Ovary (tissue), 9 donors: ENCODE data around the gene SNAPC5. TPM values are rescaled to one million over a fixed set of nuclear protein-coding genes. Genes with fewer than 3 reads are reported as not detected.

Experiments
- DNase-seq, 5 donors: peaks; one replicate each; pipeline ENCODE4 v3.0.0-alpha.2; 2019 to 2020
- H3K27ac ChIP-seq, 2 donors: fragments of 200-600 bp; one replicate each; pipeline versions ENCODE4 v1.5.1 to v1.8.0; 2019 to 2022
- H3K27me3 ChIP-seq: fragments of 200-600 bp; one replicate; pipeline ENCODE4 v1.8.0; 2022
- H3K36me3 ChIP-seq: fragments of 200-600 bp; sonication (generic); one replicate; pipeline ENCODE4 v1.5.1; 2019
- H3K4me1 ChIP-seq: one replicate; pipeline ENCODE4 v1.8.1; 2013; ENCODE audit warnings: mild to moderate bottlenecking, moderate library complexity; ENCODE audit not compliant: insufficient read depth
- H3K4me3 ChIP-seq: fragments of 200-600 bp; sonication (generic); one replicate; pipeline ENCODE4 v1.5.1; 2017
- H3K9me3 ChIP-seq, 2 donors: fragments of 200-600 bp in 1 of 2; sonication (generic) in 1 of 2; one replicate each; pipeline versions ENCODE4 v1.5.1 to v1.8.1; 2013 to 2019; ENCODE audit warnings: mild to moderate bottlenecking in 1 of 2, moderate library complexity in 1 of 2
- CTCF ChIP-seq, 3 donors: fragments of 450-650 bp in 2 of 3; fragments of 200-600 bp in 1 of 3; IDR thresholded peaks; one replicate each; pipeline versions ENCODE4 v1.5.1 to v1.8.0; 2016 to 2022; ENCODE audit warnings: antibody characterized with exemption in 3 of 3, mild to moderate bottlenecking in 1 of 3
- EP300 ChIP-seq: sonication (generic); formaldehyde crosslinking; IDR thresholded peaks from one replicate; pipeline ENCODE4 v1.6.1; 2017; ENCODE audit warnings: antibody characterized with exemption
- POLR2A ChIP-seq: fragments of 450-650 bp; IDR thresholded peaks from one replicate; pipeline ENCODE4 v1.6.1; 2017; ENCODE audit warnings: antibody characterized with exemption, mild to moderate bottlenecking, moderate library complexity
- WGBS, 3 donors: extraction: QIAGEN DNeasy Blood & Tissue Kit in 1 of 3; methylation state at CpG; one replicate each; pipeline versions ENCODE4 v1.1.5 to v1.1.7; 2013 to 2017; 5-methylcytosine and 5-hydroxymethylcytosine counted together
- intact Hi-C, 4 donors: fragments of 100-400 bp; cut with DNase I; formaldehyde crosslinking; loops; one replicate each; pipeline versions ENCODE4 v1.11.0 to v1.15.1; 2022 to 2023
- polyA plus RNA-seq, 2 donors: library from polyadenylated mRNA; stranded (reverse); fragments of 200-250 nt in 1 of 2; fragments of 350-450 nt in 1 of 2; fragmentation: Illumina TruSeq in 1 of 2; extraction: RNeasy Lipid Tissue Mini Kit (QIAGEN cat#74804) in 1 of 2; gene quantifications; one replicate each; pipeline ENCODE4 v1.2.3, GENCODE V29; 2013 to 2014
- total RNA-seq, 7 donors: library from RNA; depleted of rRNA in 2 of 7; stranded (reverse); fragments of >200 nt in 2 of 7; fragmentation: NEBNext Ultra II Directional in 3 of 7; extraction: Animal tissue kit (Norgen Biotek cat#: 25700) in 3 of 7; gene quantifications; one replicate each; pipeline versions ENCODE4 v1.1.0 to v1.2.4, GENCODE V29; 2016 to 2023
- donor health status: DM: no; HTN: no; CAD: no; lungs with moderate emphysema.
- donor health status: DM: no; HTN: no; CAD: no.
- donor health status: Bipolar disorder and iron deficiency.
- donor health status: DM: yes; HTN: yes; CAD: no.
- donor health status: DM: no; HTN: no; CAD: no.
- donor health status: DM: yes; HTN: yes; CAD: no.

SNAPC5 gene
- total and polyA plus RNA-seq, 9 donors, result 14.6 to 33.4 (median 28.2) TPM

DNA sequence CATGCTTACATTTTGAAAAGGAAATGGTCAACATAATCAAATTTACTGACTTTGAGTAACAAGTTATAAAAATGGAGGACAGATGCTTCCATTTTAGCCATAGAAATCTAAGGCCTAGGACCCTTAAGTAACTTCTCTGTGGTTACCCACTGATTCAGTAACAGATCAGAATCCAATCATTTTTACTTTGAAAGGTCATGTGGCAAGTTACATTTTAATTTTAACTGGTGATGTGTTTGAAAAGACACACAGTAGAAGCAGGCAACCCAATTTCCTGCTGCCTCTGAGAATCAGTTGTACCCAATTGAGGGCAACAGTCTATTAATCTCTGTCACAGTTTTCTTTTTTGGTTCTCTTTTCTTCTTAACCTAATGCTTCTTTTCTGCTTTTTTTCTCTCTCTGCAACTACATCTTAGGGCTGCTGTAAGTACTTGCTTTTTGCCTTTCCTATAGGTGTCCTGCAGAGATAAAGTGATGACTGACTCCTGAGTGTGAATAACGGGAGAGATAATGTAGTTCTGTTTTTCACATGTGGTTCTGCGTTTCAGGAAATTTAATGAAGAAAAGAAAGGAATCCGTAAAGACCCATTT, 10.8 kb upstream of the SNAPC5 start:
- WGBS, 3 donors, result 88 to 93% (median 88%) methylated on average over 3 of the region's 3 CpGs
- DNase-seq, result no peak
- Histone ChIP-seq H3K4me1 (peaks cover 3% of the 10 kb centered on the region), H3K27ac (no peak overlapping the region), H3K4me3 (no peak overlapping the region), H3K27me3 (no peaks in the 10 kb centered on the region), H3K36me3 (no peaks in the 10 kb centered on the region), H3K9me3 (no peaks in the 10 kb centered on the region)
- intact Hi-C loops, result no loop called here
- TF ChIP-seq POLR2A (no peak), EP300 (no peak)

- H3K9me3 ChIP-seq, result no peaks in the 10 kb centered on the region
- no peak for DNase-seq
- peaks cover 3% of the 10 kb centered on the region for H3K4me1 ChIP-seq
- H3K27ac ChIP-seq, result no peak overlapping the region
- intact Hi-C loops, result no loop called here
- peak overlapping the region; percentile 68 for H3K4me3 ChIP-seq
- no peak for TF ChIP-seq EP300
- TF ChIP-seq CTCF (IDR thresholded peaks at IDR 0.05), result no peak
- no peak for TF ChIP-seq POLR2A
- no peaks in the 10 kb centered on the region for H3K36me3 ChIP-seq
- H3K27me3 ChIP-seq, result no peaks in the 10 kb centered on the region
- WGBS, 3 donors, result 15 to 32% (median 21%) methylated on average over 4 of the region's 4 CpGs
Measured at GRCh38 chr15:66505818-66506217, 8.3 kb upstream of the SNAPC5 start.

GRCh38 chr15:66505430-66505811, 7.9 kb upstream of the SNAPC5 start:
- no peaks in the 10 kb centered on the region for H3K36me3 ChIP-seq
- peak overlapping the region; percentile 68 for H3K4me3 ChIP-seq
- DNase-seq, result no peak
- no peaks in the 10 kb centered on the region for H3K9me3 ChIP-seq
- intact Hi-C loops, result no loop called here
- WGBS, 3 donors, result 0 to 1% (median 1%) methylated on average over 13 of the region's 13 CpGs
- peak overlapping the region; percentile 82 to 87 for H3K27ac ChIP-seq
- H3K27me3 ChIP-seq, result no peaks in the 10 kb centered on the region
- H3K4me1 ChIP-seq, result peaks cover 3% of the 10 kb centered on the region
- TF ChIP-seq POLR2A (no peak), CTCF (IDR thresholded peaks at IDR 0.05) (no peak), EP300 (no peak)

GRCh38 chr15:66504563-66505429, 7.2 kb upstream of the SNAPC5 start, which contains the start of the genes RPL4 and ZWILCH:
Gene RPL4 (minus strand): TSS chr15:66504855. CDS start chr15:66504790, 65 bp downstream.
Gene ZWILCH (plus strand): TSS chr15:66505326. CDS start chr15:66505339, 13 bp downstream.
- peak; percentile 74 to 88 (median 83) for DNase-seq
- WGBS, 3 donors, result 0 to 1% (median 0%) methylated on average over 46 of the region's 46 CpGs
- H3K4me1 ChIP-seq, result peaks cover 3% of the 10 kb centered on the region
- intact Hi-C loops, result loop anchor here in 1 of 4 donors (5.0 kb wide), 1 partner anchor 712 kb away; the partner anchor contains the start of gene DENND4A
- peak within 1 kb of the TSS; percentile 82 to 87 for H3K27ac ChIP-seq
- H3K27me3 ChIP-seq, result no peaks in the 10 kb centered on the region
- TF ChIP-seq CTCF (IDR thresholded peaks at IDR 0.05), result peak in 2 of 3 donors; percentile 25 to 52
- no peak for TF ChIP-seq EP300
- TF ChIP-seq POLR2A, result peak; percentile 95
- H3K4me3 ChIP-seq, result peak within 1 kb of the TSS; percentile 68
- no peaks in the 10 kb centered on the region for H3K36me3 ChIP-seq
- H3K9me3 ChIP-seq, result no peaks in the 10 kb centered on the region
